RWPE1 (cell line): Measurements from ENCODE around the gene GRWD1.
A peak's percentile ranks its signal among the peaks of the same experiment; 100 is the strongest.

Experiments
- CTCF ChIA-PET: fragments of 350-600 bp; sonication (Branson Sonifier 250); formaldehyde crosslinking; extraction: SDS; loops from one replicate; lab custom pipeline; 2021; lab: Yijun Ruan, JAX
- POLR2A ChIA-PET: fragments of 400-600 bp; formaldehyde crosslinking; extraction: SDS; loops from one replicate; lab custom pipeline; 2020; ENCODE audit warnings: antibody characterized with exemption; ENCODE audit not compliant: low non-redundant PET; lab: Yijun Ruan, JAX
- DNase-seq: peaks from one replicate; pipeline ENCODE4 v3.0.0; 2012; ENCODE audit warnings: low spot score
- H3K27ac ChIP-seq: fragments of 450-650 bp; 2 replicates; pipeline ENCODE4 v1.5.1; 2017
- TF ChIP-seq, protein P1 (sequence below): fragments of 450-650 bp; conservative IDR thresholded peaks from 2 replicates; pipeline ENCODE4 v1.5.1; 2017; ENCODE audit warnings: low read depth, mild to moderate bottlenecking

GRWD1 gene

DNA sequence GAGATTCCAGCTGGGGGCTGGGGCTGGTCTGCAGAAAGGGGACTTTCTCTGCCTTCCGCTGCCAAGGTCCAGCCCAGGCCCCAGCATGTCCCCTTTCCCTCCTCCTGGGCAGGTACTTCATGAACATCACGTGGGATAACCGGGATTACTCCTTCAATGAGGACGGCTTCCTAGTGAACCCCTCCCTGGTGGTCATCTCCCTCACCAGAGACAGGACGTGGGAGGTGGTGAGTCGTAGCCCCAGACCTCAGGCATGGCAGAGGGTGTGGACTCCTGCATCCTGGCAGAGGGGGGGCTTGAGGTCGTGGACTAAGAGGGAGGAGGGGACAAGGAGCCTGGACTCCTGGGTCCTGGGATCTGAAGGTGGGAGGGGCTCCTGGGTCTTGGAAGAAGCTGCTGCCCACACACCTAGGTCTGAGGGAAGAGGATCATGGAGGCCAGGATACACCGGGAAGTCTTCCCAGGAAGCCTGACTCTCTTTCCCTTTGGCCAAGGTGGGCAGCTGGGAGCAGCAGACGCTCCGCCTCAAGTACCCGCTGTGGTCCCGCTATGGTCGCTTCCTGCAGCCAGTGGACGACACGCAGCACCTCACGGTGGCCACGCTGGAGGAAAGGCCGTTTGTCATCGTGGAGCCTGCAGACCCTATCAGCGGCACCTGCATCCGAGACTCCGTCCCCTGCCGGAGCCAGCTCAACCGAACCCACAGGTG is 31.8 kb upstream of the GRWD1 start:
- CTCF ChIA-PET = interaction anchor here (0.5 to 0.7 kb wide), 2 partner anchors 76 to 123 kb away, joined by 3 read pairs; no protein-coding TSS in a partner anchor
- POLR2A ChIA-PET = no interaction called here
- H3K27ac ChIP-seq = peak overlapping the region; percentile 44
- TF ChIP-seq, protein P1, sequence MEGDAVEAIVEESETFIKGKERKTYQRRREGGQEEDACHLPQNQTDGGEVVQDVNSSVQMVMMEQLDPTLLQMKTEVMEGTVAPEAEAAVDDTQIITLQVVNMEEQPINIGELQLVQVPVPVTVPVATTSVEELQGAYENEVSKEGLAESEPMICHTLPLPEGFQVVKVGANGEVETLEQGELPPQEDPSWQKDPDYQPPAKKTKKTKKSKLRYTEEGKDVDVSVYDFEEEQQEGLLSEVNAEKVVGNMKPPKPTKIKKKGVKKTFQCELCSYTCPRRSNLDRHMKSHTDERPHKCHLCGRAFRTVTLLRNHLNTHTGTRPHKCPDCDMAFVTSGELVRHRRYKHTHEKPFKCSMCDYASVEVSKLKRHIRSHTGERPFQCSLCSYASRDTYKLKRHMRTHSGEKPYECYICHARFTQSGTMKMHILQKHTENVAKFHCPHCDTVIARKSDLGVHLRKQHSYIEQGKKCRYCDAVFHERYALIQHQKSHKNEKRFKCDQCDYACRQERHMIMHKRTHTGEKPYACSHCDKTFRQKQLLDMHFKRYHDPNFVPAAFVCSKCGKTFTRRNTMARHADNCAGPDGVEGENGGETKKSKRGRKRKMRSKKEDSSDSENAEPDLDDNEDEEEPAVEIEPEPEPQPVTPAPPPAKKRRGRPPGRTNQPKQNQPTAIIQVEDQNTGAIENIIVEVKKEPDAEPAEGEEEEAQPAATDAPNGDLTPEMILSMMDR = no peak
- no peak for DNase-seq

DNA sequence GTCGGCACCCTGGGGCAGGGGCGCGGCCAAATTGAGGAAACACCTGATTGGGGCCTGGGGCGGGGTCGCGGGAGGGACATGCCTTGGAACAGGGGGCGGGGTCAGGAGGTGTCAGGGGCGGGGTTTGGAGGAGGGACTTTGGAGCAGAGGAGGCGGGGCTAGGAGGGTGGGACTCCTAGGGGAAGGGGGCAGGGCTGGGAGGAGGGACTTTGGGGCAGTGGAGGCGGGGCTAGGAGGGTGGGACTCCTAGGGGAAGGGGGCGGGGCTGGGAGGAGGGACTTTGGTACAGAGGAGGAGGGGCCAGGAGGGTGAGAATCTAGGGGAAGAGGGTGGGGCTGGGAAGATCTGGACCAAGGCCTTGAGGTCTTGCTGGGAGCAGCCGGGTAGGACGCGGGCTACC is 30.4 kb upstream of the GRWD1 start:
- TF ChIP-seq, protein P1 = no peak
- H3K27ac ChIP-seq = no peak overlapping the region
- DNase-seq = peak; percentile 71
- CTCF ChIA-PET = interaction anchor here (0.5 kb wide), 1 partner anchor 149 kb away, joined by 3 read pairs; no protein-coding TSS in a partner anchor
- POLR2A ChIA-PET = no interaction called here

DNA sequence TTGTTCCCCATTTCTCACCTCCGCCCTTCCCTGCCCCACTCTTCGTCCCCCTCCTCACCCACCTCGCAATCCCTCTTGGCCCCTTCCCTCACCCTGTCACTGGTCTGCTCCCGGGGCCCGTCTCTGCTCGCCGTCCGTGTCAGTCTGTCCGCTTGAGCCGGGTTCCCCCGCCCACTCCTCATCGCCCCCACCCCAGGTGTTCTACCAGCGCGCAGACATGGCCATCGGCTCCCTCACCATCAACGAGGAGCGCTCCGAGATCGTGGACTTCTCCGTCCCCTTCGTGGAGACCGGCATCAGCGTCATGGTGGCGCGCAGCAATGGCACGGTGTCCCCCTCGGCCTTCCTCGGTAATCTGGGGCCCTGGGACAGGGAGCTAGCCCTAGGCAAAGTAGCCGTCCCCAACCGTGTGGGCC is 30.0 kb upstream of the GRWD1 start:
- TF ChIP-seq, protein P1 = no peak
- DNase-seq = no peak
- ChIA-PET POLR2A (no interaction called here), CTCF (no interaction called here)
- 0 out of 2 replicates have a peak overlapping the region, but pooled peaks have one; percentile 12 for H3K27ac ChIP-seq

DNA sequence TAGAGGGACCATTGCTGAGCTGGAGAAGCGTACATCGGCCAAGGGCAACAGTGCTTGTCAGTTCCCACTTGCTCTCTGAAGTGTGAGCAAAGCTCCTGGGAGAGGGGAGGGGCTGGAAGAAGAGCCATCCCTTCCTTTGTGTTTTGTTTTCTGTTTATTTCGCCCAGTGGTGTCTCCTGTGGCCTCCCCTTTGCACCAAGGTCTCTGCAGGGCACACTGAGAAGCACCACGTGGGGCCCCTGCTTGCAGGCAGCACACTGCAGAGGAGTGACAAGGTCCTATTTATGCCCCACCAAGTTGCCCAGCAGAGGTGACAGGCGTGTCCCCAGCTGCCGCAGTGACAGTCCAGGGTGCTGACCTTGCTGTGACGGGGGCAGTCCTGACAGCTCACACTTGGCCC is 28.4 kb upstream of the GRWD1 start:
- TF ChIP-seq, protein P1 = no peak
- 0 out of 2 replicates have a peak overlapping the region, but pooled peaks have one; percentile 4 for H3K27ac ChIP-seq
- POLR2A ChIA-PET = no interaction called here
- CTCF ChIA-PET = interaction anchor here (0.6 kb wide), 1 partner anchor 56 kb away, joined by 3 read pairs; no protein-coding TSS in a partner anchor
- DNase-seq = no peak

DNA sequence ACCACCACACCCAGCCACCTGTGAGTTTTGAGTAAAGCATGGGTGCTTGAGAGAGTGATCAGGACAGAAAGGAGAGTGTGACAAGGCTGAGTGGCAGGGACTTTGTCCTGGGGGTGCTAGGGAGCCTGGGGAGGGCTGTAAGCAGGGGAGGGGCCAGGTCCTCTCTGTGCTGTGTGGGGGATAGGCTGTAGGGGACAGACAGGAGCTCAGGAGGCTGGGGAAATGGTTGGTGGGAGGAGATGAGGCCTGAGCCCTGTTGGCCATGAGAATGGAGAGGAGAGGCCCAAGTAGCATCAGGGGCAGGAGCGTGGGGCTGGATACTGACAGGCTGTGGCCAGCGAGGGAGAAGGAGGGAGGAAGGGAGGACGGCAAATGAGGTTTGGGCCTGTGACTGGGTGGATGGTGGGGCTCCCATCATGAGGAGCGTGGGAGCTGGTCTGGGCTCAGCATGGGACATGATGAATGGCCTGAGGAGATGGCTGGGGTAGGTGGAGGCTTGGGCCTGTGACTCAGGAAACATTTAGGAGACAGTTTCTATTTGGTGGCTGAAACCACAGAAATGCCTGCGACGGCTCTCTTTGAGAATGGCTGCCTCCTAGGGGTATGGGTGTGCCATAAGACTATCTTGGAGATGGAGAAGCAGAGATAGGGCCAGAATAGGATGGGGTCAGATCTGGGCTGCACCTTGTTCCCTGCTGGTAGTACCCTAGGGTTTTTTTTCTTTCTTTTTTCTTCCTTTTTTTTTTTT is 27.3 kb upstream of the GRWD1 start:
- TF ChIP-seq, protein P1 = no peak
- peak overlapping the region; percentile 13; the same call in 1 of the 2 replicates for H3K27ac ChIP-seq
- POLR2A ChIA-PET = no interaction called here
- CTCF ChIA-PET = interaction anchor here (0.6 kb wide), 1 partner anchor 11 kb away, joined by 3 read pairs; no protein-coding TSS in a partner anchor
- no peak for DNase-seq

DNA sequence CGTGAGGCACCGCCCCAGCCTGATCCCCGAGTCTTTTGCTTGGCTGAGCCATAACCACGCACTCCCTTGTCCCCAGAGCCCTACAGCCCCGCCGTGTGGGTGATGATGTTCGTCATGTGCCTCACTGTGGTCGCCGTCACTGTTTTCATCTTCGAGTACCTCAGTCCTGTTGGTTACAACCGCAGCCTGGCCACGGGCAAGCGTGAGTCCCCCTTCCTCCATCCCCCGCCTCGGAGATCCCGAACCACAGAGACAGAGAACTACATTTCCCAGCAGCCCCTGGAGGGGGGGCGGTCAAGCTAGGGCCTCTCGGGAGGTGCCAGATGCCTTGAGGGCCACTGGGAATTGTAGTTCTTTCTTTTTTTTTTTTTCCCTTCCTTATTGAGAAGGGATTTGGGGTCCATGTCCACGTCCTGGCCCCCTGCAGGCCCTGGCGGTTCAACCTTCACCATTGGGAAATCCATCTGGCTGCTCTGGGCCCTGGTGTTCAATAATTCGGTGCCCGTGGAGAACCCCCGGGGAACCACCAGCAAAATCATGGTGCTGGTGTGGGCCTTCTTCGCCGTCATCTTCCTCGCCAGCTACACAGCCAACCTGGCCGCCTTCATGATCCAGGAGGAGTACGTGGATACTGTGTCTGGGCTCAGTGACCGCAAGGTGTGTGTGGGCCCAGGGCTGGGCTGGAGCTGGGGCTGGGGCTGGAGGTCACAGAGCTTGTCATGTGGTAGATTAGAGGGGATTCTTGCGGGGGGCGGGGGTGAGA is 26.4 kb upstream of the GRWD1 start:
- TF ChIP-seq, protein P1 = no peak
- no peak for DNase-seq
- ChIA-PET CTCF (interaction anchor here (0.7 kb wide), 1 partner anchor 29 kb away, joined by 6 read pairs; no protein-coding TSS in a partner anchor), POLR2A (no interaction called here)
- H3K27ac ChIP-seq = no peak overlapping the region
